Measurements from ENCODE around the gene CARHSP1.

CARHSP1 gene

DNA sequence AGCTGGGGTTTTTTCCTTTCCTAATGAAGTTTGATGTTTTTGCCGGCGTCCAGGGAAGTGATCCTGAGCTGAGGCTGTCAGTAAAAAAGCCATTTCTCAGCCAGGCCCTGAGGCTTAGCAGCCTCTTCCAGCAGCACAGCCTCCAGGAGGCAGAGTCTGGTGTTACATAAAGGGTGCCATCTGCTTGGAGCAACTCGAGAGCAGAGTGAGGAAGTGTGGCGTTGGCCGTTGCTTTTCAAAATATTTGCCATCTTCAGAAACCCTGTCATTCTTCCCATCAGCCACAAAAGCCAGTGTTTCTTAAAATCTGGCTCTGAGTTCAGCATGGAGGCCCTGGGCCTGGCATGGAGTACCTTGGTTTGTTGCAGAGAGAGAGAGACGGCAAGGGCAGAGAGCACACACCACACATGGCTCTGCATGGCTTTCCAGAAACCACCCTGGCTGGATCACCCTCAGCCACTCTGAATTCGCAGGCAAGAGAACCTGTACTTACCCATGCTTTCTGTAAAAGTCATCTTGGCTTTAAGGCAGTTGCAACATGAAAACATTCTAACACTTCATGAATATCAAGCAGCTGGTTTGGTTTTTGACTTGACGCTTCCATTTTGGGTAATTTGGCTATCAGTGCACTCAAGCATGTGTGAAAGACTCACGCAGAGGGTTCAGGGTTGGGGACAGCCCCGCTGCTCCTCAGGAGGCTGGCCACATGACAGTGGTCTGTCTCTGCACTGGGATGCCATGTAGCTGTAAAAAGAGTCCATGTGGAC is 50.1 kb downstream of the CARHSP1 start:
- Histone ChIP-seq H3K4me3 (ENCODE audit: low read length in 2 of 2) (no peak overlapping the region), H3K9me3 (ENCODE audit: control insufficient read depth in 2 of 2, low read length in 2 of 2) (no peaks in the 10 kb centered on the region), H3K36me3 (ENCODE audit: control insufficient read depth in 2 of 2, insufficient read depth in 2 of 2, low read length in 2 of 2) (peaks cover 24 to 39% of the 10 kb centered on the region in 2 donors), H3K9ac (ENCODE audit: low read length in 2 of 2) (no peak overlapping the region), H3K27ac (ENCODE audit: low read length) (no peak overlapping the region), H3K27me3 (ENCODE audit: control insufficient read depth in 1 of 2, insufficient read depth in 2 of 2, low read length in 2 of 2) (no peaks in the 10 kb centered on the region), H3K4me1 (ENCODE audit: control insufficient read depth, insufficient read depth, low read length) (no peaks in the 10 kb centered on the region)

DNA sequence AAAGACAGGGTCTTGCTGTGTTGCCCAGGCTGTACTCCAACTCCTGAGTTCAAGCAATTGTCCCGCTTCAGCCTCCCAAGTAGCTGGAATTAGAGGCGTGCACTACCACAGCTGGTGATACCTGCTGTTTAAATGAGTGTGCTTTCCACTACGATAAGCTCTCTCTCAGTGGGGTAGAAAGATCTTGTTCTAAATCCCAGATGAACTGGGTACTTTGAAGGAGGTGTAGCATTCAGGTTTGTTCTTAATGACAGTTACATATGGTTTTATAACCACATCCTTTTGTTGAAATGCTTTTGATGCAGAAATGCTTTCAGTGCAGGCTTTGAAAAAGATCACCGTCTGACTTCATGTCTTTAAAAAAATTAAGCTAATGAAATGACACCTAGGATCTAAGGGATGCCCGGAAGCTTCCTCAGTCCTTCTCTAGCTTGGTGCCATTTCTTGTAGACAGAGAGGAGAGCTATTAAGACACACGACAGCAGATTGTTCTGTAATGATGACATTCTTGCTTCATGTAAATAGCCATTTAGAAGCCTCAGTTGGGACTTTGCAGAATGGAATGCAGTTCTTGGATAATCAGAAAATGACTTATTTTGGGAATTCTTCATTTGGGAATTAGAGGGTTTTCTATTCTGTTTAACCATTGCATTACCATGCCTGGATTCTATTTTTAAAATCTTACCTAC is 51.7 kb downstream of the CARHSP1 start:
- Histone ChIP-seq H3K9me3 (ENCODE audit: control insufficient read depth in 2 of 2, low read length in 2 of 2) (no peaks in the 10 kb centered on the region), H3K4me3 (ENCODE audit: low read length in 2 of 2) (no peak overlapping the region), H3K9ac (ENCODE audit: low read length in 2 of 2) (no peak overlapping the region), H3K4me1 (ENCODE audit: control insufficient read depth, insufficient read depth, low read length) (no peaks in the 10 kb centered on the region), H3K27me3 (ENCODE audit: control insufficient read depth in 1 of 2, insufficient read depth in 2 of 2, low read length in 2 of 2) (no peaks in the 10 kb centered on the region), H3K36me3 (ENCODE audit: control insufficient read depth in 2 of 2, insufficient read depth in 2 of 2, low read length in 2 of 2) (peaks cover 38 to 47% of the 10 kb centered on the region in 2 donors), H3K27ac (ENCODE audit: low read length) (no peak overlapping the region)

DNA sequence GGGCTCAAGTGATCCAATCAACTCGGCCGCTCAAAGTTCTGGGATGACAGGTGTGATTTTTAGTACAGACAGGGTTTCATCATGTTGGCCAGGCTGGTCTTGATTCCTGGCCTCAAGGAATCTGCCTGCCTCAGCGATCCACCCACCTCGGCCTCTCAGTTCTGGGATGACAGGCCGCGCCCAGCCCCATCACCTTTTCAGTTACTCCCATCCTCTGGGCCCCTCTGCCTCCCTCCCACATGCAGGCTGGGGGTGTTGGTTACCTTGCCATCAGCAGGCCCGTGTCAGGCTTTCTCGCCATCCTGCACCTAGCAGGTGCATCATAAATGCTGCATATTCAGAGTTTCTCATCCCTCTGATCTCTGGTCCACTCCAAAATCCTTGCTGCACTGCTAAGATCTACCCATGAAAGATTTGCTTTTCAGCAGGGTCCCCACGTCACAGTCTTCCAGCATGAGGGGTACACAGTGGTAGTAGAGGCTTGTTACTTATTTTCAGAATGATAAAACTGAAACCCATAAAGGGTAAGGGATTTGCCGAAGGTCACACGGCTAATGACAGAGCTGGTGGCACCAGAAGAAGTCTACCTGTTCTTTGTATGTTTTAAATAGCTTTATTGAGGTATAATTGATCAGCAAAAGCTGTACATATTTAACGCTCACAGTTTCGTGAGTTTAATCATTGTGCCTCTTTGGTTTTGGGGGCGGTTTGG is 54.6 kb downstream of the CARHSP1 start:
- Histone ChIP-seq H3K4me3 (ENCODE audit: low read length in 2 of 2) (no peak overlapping the region), H3K9me3 (ENCODE audit: control insufficient read depth in 2 of 2, low read length in 2 of 2) (no peaks in the 10 kb centered on the region), H3K4me1 (ENCODE audit: control insufficient read depth, insufficient read depth, low read length) (no peaks in the 10 kb centered on the region), H3K27ac (ENCODE audit: low read length) (no peak overlapping the region), H3K27me3 (ENCODE audit: control insufficient read depth in 1 of 2, insufficient read depth in 2 of 2, low read length in 2 of 2) (no peaks in the 10 kb centered on the region), H3K36me3 (ENCODE audit: control insufficient read depth in 2 of 2, insufficient read depth in 2 of 2, low read length in 2 of 2) (peaks cover 52 to 53% of the 10 kb centered on the region in 2 donors), H3K9ac (ENCODE audit: low read length in 2 of 2) (no peak overlapping the region)

DNA sequence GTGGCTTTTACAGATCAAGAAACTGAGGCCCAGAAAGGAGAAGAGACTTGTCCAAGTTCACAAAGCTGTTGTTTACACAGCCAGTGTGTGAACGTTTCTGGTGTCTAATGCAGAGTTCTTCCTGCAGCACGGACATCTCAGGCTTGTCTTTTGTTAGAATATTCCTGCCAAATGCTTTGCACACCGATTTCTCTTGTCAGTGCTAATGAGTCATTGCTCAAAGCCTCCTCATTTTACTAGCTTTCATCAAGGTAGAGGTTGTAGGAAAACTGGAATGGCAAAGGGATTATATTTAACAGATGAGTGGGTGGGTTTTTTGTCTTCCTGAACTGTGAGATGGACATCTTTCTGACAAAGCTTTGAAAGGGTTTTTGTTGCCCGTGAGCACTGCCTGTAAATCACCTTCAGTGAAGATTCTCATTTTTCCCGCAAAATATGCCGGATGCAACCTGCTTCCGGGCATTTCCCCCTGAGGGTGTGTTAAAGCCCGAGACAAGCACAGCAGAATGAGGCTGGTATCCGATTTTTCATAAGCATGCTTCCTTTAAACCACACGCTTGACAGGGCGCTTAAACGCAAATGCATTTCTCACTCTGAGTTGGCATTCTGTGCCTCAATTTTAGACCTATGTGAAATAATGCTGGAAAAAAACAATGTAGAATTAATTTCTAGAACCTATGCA is 56.5 kb downstream of the CARHSP1 start:
- H3K9me3 ChIP-seq (ENCODE audit: control insufficient read depth in 2 of 2, low read length in 2 of 2): no peaks in the 10 kb centered on the region
- no peak overlapping the region for H3K4me3 ChIP-seq (ENCODE audit: low read length in 2 of 2)
- H3K36me3 ChIP-seq (ENCODE audit: control insufficient read depth in 2 of 2, insufficient read depth in 2 of 2, low read length in 2 of 2): peaks cover 56 to 57% of the 10 kb centered on the region in 2 donors

DNA sequence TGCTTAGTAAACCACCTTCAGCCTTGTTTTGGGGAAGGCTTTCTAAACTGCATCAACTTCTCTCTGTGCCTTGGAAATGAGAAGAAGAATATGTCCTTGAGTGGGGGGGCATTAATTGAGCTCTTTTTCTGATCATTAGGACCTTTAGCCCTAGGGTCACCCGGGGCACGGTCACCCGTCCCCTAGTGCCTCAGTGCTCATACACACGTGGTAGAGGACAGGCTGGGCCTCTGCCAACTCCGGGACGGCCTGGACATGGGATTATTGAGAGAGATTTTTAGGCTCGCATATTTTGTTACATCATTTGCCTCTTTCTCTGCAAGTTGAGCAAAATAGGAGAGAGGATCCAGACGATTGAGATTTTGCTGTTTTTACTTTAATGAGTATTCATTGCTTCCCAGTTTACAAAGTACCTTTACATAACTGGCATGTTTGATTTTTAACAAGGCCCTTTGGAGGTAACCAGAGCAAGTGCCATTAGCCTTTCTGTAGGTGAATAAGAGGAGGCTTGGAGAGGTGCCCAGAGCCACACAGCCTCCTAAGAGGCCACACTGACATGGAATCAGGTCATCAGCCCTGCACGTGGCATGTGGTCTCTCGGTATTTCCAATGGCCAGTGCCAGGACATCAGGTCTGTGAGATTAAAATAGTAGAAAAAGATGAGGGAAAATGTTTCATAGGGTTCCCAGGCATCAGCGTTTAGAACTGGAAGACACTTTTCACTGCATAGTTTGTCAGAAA is 60.0 kb downstream of the CARHSP1 start:
- H3K4me1 ChIP-seq (ENCODE audit: control insufficient read depth, insufficient read depth, low read length): no peaks in the 10 kb centered on the region
- H3K4me3 ChIP-seq (ENCODE audit: low read length in 2 of 2): no peak overlapping the region
- H3K27ac ChIP-seq (ENCODE audit: low read length): no peak overlapping the region
- H3K9me3 ChIP-seq (ENCODE audit: control insufficient read depth in 2 of 2, low read length in 2 of 2): no peaks in the 10 kb centered on the region
- H3K27me3 ChIP-seq (ENCODE audit: control insufficient read depth in 1 of 2, insufficient read depth in 2 of 2, low read length in 2 of 2): no peaks in the 10 kb centered on the region
- no peak overlapping the region for H3K9ac ChIP-seq (ENCODE audit: low read length in 2 of 2)
- H3K36me3 ChIP-seq (ENCODE audit: control insufficient read depth in 2 of 2, insufficient read depth in 2 of 2, low read length in 2 of 2): peaks cover 58 to 59% of the 10 kb centered on the region in 2 donors

More for the DNA sequence above, 56.5 kb downstream of the CARHSP1 start:
- Histone ChIP-seq H3K4me1 (ENCODE audit: control insufficient read depth, insufficient read depth, low read length) (no peaks in the 10 kb centered on the region), H3K27ac (ENCODE audit: low read length) (no peak overlapping the region), H3K27me3 (ENCODE audit: control insufficient read depth in 1 of 2, insufficient read depth in 2 of 2, low read length in 2 of 2) (no peaks in the 10 kb centered on the region), H3K9ac (ENCODE audit: low read length in 2 of 2) (no peak overlapping the region)

DNA sequence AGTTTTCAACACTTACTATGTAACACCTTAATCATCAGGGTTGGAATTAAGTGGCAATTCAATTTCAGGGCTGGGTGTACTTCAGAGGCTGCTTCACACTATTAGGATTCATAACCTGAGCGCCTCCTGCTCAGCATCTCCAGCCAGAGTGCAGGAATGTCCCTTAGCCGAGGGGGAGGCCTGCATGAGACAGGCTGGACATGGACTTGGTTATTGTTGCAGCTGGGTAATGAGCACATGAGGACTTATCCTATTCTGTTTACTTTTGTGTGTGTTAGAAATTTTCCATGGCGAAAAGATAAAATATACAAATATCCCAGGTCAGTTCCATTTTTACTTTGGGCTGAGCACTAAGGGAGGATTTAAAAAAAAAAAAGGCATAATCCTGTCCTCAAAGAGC is 60.8 kb downstream of the CARHSP1 start:
- H3K27me3 ChIP-seq (ENCODE audit: control insufficient read depth in 1 of 2, insufficient read depth in 2 of 2, low read length in 2 of 2): no peaks in the 10 kb centered on the region
- peaks cover 57 to 58% of the 10 kb centered on the region in 2 donors for H3K36me3 ChIP-seq (ENCODE audit: control insufficient read depth in 2 of 2, insufficient read depth in 2 of 2, low read length in 2 of 2)
- no peak overlapping the region for H3K27ac ChIP-seq (ENCODE audit: low read length)

DNA sequence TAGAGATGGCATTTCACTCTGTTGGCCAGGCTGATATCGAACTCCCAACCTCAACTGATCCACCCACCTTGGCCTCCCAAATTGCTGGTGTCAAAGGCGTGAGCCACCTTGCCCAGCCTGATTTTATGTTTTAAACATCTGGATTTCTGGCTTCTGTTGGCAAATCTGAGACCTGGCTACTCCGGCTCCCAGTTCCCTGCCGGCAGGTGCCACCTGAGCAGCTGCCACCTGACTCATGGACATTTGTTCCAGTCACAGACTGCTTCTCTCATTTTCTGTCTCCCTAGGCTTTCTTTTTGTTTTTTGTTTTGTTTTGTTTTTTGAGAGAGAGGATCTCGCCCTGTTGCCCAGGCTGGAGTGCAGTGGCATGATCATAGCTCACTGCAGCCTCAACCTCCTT is 61.6 kb downstream of the CARHSP1 start:
- Histone ChIP-seq H3K36me3 (ENCODE audit: control insufficient read depth in 2 of 2, insufficient read depth in 2 of 2, low read length in 2 of 2) (peaks cover 56 to 57% of the 10 kb centered on the region in 2 donors), H3K9ac (ENCODE audit: low read length in 2 of 2) (no peak overlapping the region), H3K4me1 (ENCODE audit: control insufficient read depth, insufficient read depth, low read length) (no peaks in the 10 kb centered on the region), H3K4me3 (ENCODE audit: low read length in 2 of 2) (no peak overlapping the region), H3K27ac (ENCODE audit: low read length) (no peak overlapping the region), H3K9me3 (ENCODE audit: control insufficient read depth in 2 of 2, low read length in 2 of 2) (no peaks in the 10 kb centered on the region), H3K27me3 (ENCODE audit: control insufficient read depth in 1 of 2, insufficient read depth in 2 of 2, low read length in 2 of 2) (no peaks in the 10 kb centered on the region)

More for the DNA sequence above, 60.8 kb downstream of the CARHSP1 start:
- Histone ChIP-seq H3K4me1 (ENCODE audit: control insufficient read depth, insufficient read depth, low read length) (no peaks in the 10 kb centered on the region), H3K4me3 (ENCODE audit: low read length in 2 of 2) (no peak overlapping the region), H3K9ac (ENCODE audit: low read length in 2 of 2) (no peak overlapping the region), H3K9me3 (ENCODE audit: control insufficient read depth in 2 of 2, low read length in 2 of 2) (no peaks in the 10 kb centered on the region)

DNA sequence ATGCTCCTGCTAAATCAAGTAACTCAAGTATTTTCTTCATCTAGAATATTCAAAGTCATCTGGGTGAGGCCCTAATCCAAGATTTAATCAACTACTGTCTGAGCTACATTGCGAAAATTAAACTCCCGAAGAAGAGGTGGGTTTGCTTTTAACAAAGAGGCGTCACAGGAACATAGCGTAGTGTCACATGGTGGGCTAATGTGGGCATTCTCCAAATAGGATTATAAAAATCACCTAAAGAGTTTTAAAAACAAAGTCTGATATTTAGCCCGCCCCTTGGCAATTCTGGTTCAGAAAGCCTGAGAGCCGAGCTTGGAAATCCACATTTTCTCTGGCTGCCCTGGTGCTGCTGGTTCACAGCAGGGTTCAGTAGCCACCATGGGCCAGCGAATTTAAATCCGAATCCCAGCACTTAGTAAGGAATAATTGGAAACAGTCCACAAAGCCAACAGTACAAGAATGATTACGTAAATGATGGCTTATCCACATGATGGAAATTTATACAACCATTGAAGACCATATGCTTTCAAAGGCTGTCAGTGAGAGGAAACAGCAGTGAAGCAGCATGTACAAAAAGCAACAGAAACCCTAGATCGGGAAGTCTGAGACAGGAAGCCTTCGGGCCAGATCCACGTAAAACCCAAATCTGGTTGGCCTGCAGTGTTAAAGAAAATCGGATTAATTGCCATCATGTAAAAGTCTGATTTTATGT is 62.4 kb downstream of the CARHSP1 start:
- H3K4me3 ChIP-seq (ENCODE audit: low read length in 2 of 2): no peak overlapping the region
- no peaks in the 10 kb centered on the region for H3K27me3 ChIP-seq (ENCODE audit: control insufficient read depth in 1 of 2, insufficient read depth in 2 of 2, low read length in 2 of 2)
- no peak overlapping the region for H3K9ac ChIP-seq (ENCODE audit: low read length in 2 of 2)
- H3K36me3 ChIP-seq (ENCODE audit: control insufficient read depth in 2 of 2, insufficient read depth in 2 of 2, low read length in 2 of 2): peaks cover 50 to 55% of the 10 kb centered on the region in 2 donors
- no peaks in the 10 kb centered on the region for H3K9me3 ChIP-seq (ENCODE audit: control insufficient read depth in 2 of 2, low read length in 2 of 2)
- H3K4me1 ChIP-seq (ENCODE audit: control insufficient read depth, insufficient read depth, low read length): no peaks in the 10 kb centered on the region
- no peak overlapping the region for H3K27ac ChIP-seq (ENCODE audit: low read length)

DNA sequence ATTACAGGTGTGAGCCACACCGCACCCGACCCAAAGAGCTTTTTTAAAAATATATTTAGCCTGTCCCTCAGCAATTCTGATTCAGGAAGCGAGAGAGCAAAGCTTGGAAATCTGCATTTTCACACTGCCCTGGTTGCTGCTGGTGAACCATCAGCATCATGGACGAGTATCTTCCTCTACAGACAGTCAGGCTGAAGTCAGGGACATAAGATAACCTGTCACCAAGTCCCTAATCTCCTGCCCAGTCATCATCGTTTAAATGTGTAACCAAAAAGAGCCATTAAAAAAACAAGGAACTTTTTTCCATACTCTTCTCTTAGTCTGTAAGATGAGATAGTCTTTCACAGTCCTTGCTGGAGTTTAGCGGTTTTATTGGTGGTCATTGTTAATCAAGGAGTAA is 64.5 kb downstream of the CARHSP1 start:
- Histone ChIP-seq H3K9me3 (ENCODE audit: control insufficient read depth in 2 of 2, low read length in 2 of 2) (no peaks in the 10 kb centered on the region), H3K36me3 (ENCODE audit: control insufficient read depth in 2 of 2, insufficient read depth in 2 of 2, low read length in 2 of 2) (peaks cover 37 to 47% of the 10 kb centered on the region in 2 donors), H3K9ac (ENCODE audit: low read length in 2 of 2) (no peak overlapping the region), H3K27ac (ENCODE audit: low read length) (no peak overlapping the region), H3K27me3 (ENCODE audit: control insufficient read depth in 1 of 2, insufficient read depth in 2 of 2, low read length in 2 of 2) (no peaks in the 10 kb centered on the region), H3K4me3 (ENCODE audit: low read length in 2 of 2) (no peak overlapping the region), H3K4me1 (ENCODE audit: control insufficient read depth, insufficient read depth, low read length) (no peaks in the 10 kb centered on the region)

Data from stomach smooth muscle (tissue), 2 donors.